Neural cell (in vitro differentiated cells): ENCODE measurements around the gene ATP2A1. TPM values are rescaled to one million over a fixed set of nuclear protein-coding genes. Genes with fewer than 3 reads are reported as not detected.

ENCODE experiments used
- H2AFZ ChIP-seq: fragments of 200-600, 300-800 bp; sonication (generic), shearing (Covaris generic); 2 replicates; pipeline ENCODE4 v1.6.0; 2014; ENCODE audit warnings: low read depth, mild to moderate bottlenecking, antibody characterized with exemption, low read length, moderate library complexity
- H3F3A ChIP-seq: fragments of 200-600 bp; shearing (Covaris generic); 2 replicates; pipeline ENCODE4 v1.6.1; 2016; ENCODE audit warnings: mild to moderate bottlenecking, moderate library complexity, mixed read lengths, antibody characterized with exemption, low read length; ENCODE audit not compliant: insufficient read depth, poor library complexity, severe bottlenecking
- H3K27ac ChIP-seq: fragments of 200-600, 300-800 bp; sonication (generic), shearing (Covaris generic); 2 replicates; pipeline ENCODE4 v1.5.1; 2014; ENCODE audit warnings: mild to moderate bottlenecking, low read length, moderate library complexity
- H3K27me3 ChIP-seq: fragments of 300-800, 200-600 bp; sonication (generic), shearing (Covaris generic); 2 replicates; pipeline ENCODE4 v1.6.0; 2014; ENCODE audit warnings: mild to moderate bottlenecking, low read depth, low read length, moderate library complexity; ENCODE audit not compliant: insufficient read depth
- H3K36me3 ChIP-seq: fragments of 300-800, 200-600 bp; sonication (generic), shearing (Covaris generic); 2 replicates; pipeline ENCODE4 v1.5.1; 2014; ENCODE audit warnings: mild to moderate bottlenecking, antibody characterized with exemption, low read length, moderate library complexity; ENCODE audit not compliant: insufficient read depth
- H3K4me2 ChIP-seq: fragments of 300-800, 200-600 bp; sonication (generic), shearing (Covaris generic); 2 replicates; pipeline ENCODE4 v1.6.0; 2014; ENCODE audit warnings: mild to moderate bottlenecking, low read length
- H3K4me3 ChIP-seq: fragments of 300-800, 200-600 bp; sonication (generic), shearing (Covaris generic); 2 replicates; pipeline ENCODE4 v1.5.1; 2014; ENCODE audit warnings: mild to moderate bottlenecking, low read length, moderate library complexity
- H3K79me2 ChIP-seq: fragments of 200-600 bp; shearing (Covaris generic); replicated peaks from 2 replicates; pipeline ENCODE4 v1.6.0; 2014; ENCODE audit warnings: mild to moderate bottlenecking, low read length, moderate library complexity; ENCODE audit not compliant: insufficient read depth
- H3K9ac ChIP-seq: fragments of 300-800, 200-600 bp; sonication (generic), shearing (Covaris generic); 2 replicates; pipeline ENCODE4 v1.6.1; 2016; ENCODE audit warnings: mild to moderate bottlenecking, low read length, mixed read lengths
- H3K9me2 ChIP-seq: fragments of 200-600 bp; shearing (Covaris generic); 2 replicates; pipeline ENCODE4 v1.6.1; 2016; ENCODE audit warnings: mild to moderate bottlenecking, low read length, mixed read lengths; ENCODE audit not compliant: insufficient read depth
- H3K9me3 ChIP-seq: fragments of 200-600, 300-800 bp; sonication (generic), shearing (Covaris generic); 2 replicates; pipeline ENCODE4 v1.6.1; 2016; ENCODE audit warnings: mild to moderate bottlenecking, mixed run types, low read length, moderate library complexity, mixed read lengths
- H4K20me1 ChIP-seq: fragments of 200-600 bp; shearing (Covaris generic); 2 replicates; pipeline ENCODE4 v1.6.1; 2016; ENCODE audit warnings: mild to moderate bottlenecking, mixed run types; ENCODE audit not compliant: insufficient read depth
- EP300 ChIP-seq: fragments of 450-650 bp; conservative IDR thresholded peaks from 2 replicates; pipeline ENCODE4 v1.6.1; 2014; ENCODE audit warnings: antibody characterized with exemption, mild to moderate bottlenecking, moderate library complexity; ENCODE audit not compliant: poor library complexity, severe bottlenecking
- EZH2 ChIP-seq: fragments of 200-600, 300-800 bp; shearing (Covaris generic), sonication (generic); IDR thresholded peaks from 2 replicates; pipeline ENCODE4 v1.6.1; 2014; ENCODE audit warnings: antibody characterized with exemption, low read length, borderline replicate concordance, mild to moderate bottlenecking; ENCODE audit not compliant: insufficient read depth, poor library complexity, severe bottlenecking
- MXI1 ChIP-seq: fragments of 450-650 bp; conservative IDR thresholded peaks from 2 replicates; pipeline ENCODE4 v1.6.1; 2014; ENCODE audit warnings: antibody characterized with exemption, mild to moderate bottlenecking; ENCODE audit not compliant: poor library complexity, severe bottlenecking
- POLR2AphosphoS5 ChIP-seq: IDR thresholded peaks from 2 replicates; pipeline ENCODE4 v1.6.1; 2012
- RAD21 ChIP-seq: fragments of 450-650 bp; conservative IDR thresholded peaks from 2 replicates; pipeline ENCODE4 v1.6.1; 2014; ENCODE audit warnings: antibody characterized with exemption, mild to moderate bottlenecking, moderate library complexity
- REST ChIP-seq: IDR thresholded peaks from 2 replicates; pipeline ENCODE4 v1.6.1; 2012; ENCODE audit warnings: borderline replicate concordance
- SMC3 ChIP-seq: fragments of 450-650 bp; conservative IDR thresholded peaks from 2 replicates; pipeline ENCODE4 v1.6.1; 2014; ENCODE audit warnings: antibody characterized with exemption, mild to moderate bottlenecking, moderate library complexity; ENCODE audit not compliant: poor library complexity
- TAF1 ChIP-seq: IDR thresholded peaks from 2 replicates; pipeline ENCODE4 v1.6.1; 2012; ENCODE audit warnings: low read depth
- polyA plus RNA-seq: library from polyadenylated mRNA; depleted of rRNA; stranded (reverse); fragments of >200 nt; gene quantifications from 2 replicates; pipeline ENCODE4 v1.2.3, GENCODE V29; 2014
- TF ChIP-seq, protein P1 (sequence below): fragments of 450-650 bp; IDR thresholded peaks from 2 replicates; pipeline ENCODE4 v1.5.1; 2014; ENCODE audit warnings: antibody characterized with exemption, mild to moderate bottlenecking, moderate library complexity; ENCODE audit not compliant: poor library complexity, severe bottlenecking

The ATP2A1 gene
- polyA plus RNA-seq, 1 donor from 2014 or later: 0.06 TPM

- no peak overlapping the region for H3K4me2 ChIP-seq
- H3K9ac ChIP-seq: no peak overlapping the region
- no peaks in the 10 kb centered on the region for H3K27me3 ChIP-seq
- H3K9me3 ChIP-seq: no peaks in the 10 kb centered on the region
- H3F3A ChIP-seq: no peaks in the 10 kb centered on the region
- H3K79me2 ChIP-seq: no peaks in the 10 kb centered on the region
- TF ChIP-seq REST (no peak), POLR2AphosphoS5 (no peak), MXI1 (no peak), TAF1 (no peak), SMC3 (no peak), RAD21 (no peak), EZH2 (no peak), EP300 (no peak)
- TF ChIP-seq, protein P1, sequence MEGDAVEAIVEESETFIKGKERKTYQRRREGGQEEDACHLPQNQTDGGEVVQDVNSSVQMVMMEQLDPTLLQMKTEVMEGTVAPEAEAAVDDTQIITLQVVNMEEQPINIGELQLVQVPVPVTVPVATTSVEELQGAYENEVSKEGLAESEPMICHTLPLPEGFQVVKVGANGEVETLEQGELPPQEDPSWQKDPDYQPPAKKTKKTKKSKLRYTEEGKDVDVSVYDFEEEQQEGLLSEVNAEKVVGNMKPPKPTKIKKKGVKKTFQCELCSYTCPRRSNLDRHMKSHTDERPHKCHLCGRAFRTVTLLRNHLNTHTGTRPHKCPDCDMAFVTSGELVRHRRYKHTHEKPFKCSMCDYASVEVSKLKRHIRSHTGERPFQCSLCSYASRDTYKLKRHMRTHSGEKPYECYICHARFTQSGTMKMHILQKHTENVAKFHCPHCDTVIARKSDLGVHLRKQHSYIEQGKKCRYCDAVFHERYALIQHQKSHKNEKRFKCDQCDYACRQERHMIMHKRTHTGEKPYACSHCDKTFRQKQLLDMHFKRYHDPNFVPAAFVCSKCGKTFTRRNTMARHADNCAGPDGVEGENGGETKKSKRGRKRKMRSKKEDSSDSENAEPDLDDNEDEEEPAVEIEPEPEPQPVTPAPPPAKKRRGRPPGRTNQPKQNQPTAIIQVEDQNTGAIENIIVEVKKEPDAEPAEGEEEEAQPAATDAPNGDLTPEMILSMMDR: no peak
- no peaks in the 10 kb centered on the region for H3K9me2 ChIP-seq
- H3K27ac ChIP-seq: no peak overlapping the region
- H2AFZ ChIP-seq: no peak overlapping the region
- no peaks in the 10 kb centered on the region for H4K20me1 ChIP-seq
- H3K4me3 ChIP-seq: no peak overlapping the region
- peaks cover 5% of the 10 kb centered on the region for H3K36me3 ChIP-seq
Measured at GRCh38 chr16:28872952-28873351, 5.3 kb upstream of the ATP2A1 start.

DNA sequence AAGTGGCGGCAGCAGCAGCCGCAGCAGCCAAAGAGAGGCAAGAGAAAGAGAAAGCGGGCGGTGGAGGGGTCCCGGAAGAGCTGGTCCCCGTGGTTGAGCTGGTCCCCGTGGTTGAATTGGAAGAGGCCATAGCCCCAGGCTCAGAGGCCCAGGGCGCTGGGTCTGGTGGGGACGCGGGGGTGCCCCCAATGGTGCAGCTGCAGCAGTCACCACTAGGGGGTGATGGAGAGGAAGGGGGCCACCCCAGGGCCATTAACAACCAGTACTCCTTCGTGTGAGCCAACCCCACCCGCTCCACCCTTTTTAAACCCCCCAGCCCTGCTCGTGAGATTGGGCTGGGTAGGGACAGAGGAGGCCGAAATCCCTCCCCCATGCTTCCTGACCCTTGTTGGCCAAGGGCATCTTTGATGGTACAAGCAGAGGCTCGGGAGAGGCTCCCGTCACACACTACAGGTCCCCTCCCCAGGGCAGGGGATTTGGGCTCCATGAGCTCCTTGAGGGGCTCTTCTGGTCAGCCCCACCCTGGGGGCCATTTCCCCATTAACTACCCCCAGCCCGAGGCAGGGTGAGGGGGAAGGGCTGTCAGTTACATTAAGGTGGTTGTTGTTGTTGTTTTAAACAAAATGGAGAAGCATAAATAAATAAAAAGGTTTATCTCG, 4.6 kb upstream of the ATP2A1 start:
- Histone ChIP-seq H3K27me3 (no peaks in the 10 kb centered on the region), H3K9ac (no peak overlapping the region), H2AFZ (no peak overlapping the region), H3K9me2 (no peaks in the 10 kb centered on the region), H3K4me3 (no peak overlapping the region), H3K27ac (no peak overlapping the region), H3F3A (no peaks in the 10 kb centered on the region), H4K20me1 (no peaks in the 10 kb centered on the region), H3K9me3 (no peaks in the 10 kb centered on the region), H3K36me3 (peaks cover 5% of the 10 kb centered on the region), H3K4me2 (no peak overlapping the region), H3K79me2 (no peaks in the 10 kb centered on the region)
- TF ChIP-seq EP300: no peak
- TF ChIP-seq, protein P1: no peak
- no peak for TF ChIP-seq REST
- no peak for TF ChIP-seq POLR2AphosphoS5
- no peak for TF ChIP-seq TAF1
- TF ChIP-seq SMC3: no peak
- no peak for TF ChIP-seq MXI1
- TF ChIP-seq EZH2: no peak
- TF ChIP-seq RAD21: no peak
